AG09319 (cell line): ENCODE data around the gene PLEKHG4B.

Experiments used
- DNase-seq: peaks from one replicate; pipeline ENCODE4 v3.0.0-alpha.2; 2010; ENCODE audit warnings: low read depth; ENCODE audit errors: extremely low read depth
- CTCF ChIP-seq: IDR thresholded peaks from 2 replicates; pipeline ENCODE4 v1.5.1; 2011; ENCODE audit warnings: low read depth, mild to moderate bottlenecking, inconsistent platforms, low read length, moderate library complexity

Gene PLEKHG4B

GRCh38 chr5:105504-106070 is 13.6 kb downstream of the PLEKHG4B start:
- no peak for DNase-seq
- TF ChIP-seq CTCF, result no peak

GRCh38 chr5:106587-106986 is 14.6 kb downstream of the PLEKHG4B start:
- TF ChIP-seq CTCF, result no peak

GRCh38 chr5:107526-107925 is 15.6 kb downstream of the PLEKHG4B start:
- no peak for DNase-seq
- no peak for TF ChIP-seq CTCF

More at GRCh38 chr5:106587-106986, 14.6 kb downstream of the PLEKHG4B start:
- DNase-seq, result no peak

DNA sequence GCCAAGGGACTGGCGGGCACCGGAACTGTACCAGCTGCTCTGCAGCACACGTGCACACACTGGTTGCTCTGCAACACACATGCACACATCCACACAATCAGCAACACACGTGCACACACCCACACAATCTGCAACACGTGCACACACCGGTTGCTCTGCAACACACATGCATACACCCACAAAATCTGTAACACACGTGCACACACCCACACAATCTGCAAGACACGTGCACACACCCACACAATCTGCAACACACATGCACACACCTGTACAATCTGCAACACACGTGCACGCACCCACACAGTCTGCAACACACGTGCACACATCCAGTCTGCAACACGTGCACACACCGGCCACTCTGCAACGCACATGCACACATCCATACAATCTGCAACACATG is 17.9 kb downstream of the PLEKHG4B start:
- TF ChIP-seq CTCF, result no peak

DNA sequence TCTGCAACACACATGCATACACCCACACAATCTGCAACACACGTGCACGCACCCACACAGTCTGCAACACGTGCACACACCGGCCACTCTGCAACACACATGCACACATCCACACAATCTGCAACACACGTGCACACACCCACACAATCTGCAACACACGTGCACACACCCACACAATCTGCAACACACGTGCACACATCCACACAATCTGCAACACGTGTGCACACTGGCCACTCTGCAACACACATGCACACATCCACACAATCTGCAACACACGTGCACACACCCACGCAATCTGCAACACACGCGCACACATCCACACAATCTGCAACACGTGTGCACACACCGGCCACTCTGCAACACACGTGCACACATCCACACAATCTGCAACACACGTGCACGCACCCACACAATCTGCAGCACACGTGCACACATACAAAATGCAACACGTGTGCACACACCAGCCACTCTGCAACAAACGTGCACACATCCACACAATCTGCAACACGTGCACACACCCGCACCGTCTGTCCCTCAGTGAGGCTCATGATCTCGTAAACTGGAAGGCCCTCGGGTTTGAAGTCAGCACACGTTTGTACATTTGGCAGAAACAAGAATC is 18.4 kb downstream of the PLEKHG4B start:
- no peak for TF ChIP-seq CTCF
- DNase-seq, result no peak

More for the DNA sequence above, 17.9 kb downstream of the PLEKHG4B start:
- no peak for DNase-seq

GRCh38 chr5:111171-111570 is 19.2 kb downstream of the PLEKHG4B start:
- DNase-seq, result no peak

More at GRCh38 chr5:111171-111570, 19.2 kb downstream of the PLEKHG4B start:
- TF ChIP-seq CTCF, result no peak
